B cell (primary cell): ENCODE data around the gene ARHGAP26. TPM values are rescaled to one million over a fixed set of nuclear protein-coding genes. Genes with fewer than 3 reads are reported as not detected.
A peak's percentile ranks its signal among the peaks of the same experiment; 100 is the strongest.
"Not testable (repeated sequence)": the region's sequence is repeated elsewhere in the genome, so short reads cannot be mapped to it uniquely, and the experiment has no call there.

Experiments used
- ATAC-seq: fragments of 200-7000 bp; cut with Tn5 transposase; one replicate; pipeline ENCODE4 v1.10.0; 2021; ENCODE audit warnings: low read depth, mild to moderate bottlenecking, moderate number of reproducible peaks, moderate library complexity
- CTCF ChIA-PET: fragments of 350-600 bp; sonication (Branson Sonifier 250); formaldehyde crosslinking; loops from one replicate; lab custom pipeline; 2021; ENCODE audit warnings: antibody characterized with exemption, inconsistent platforms; lab: Charles Lee
- POLR2A ChIA-PET: fragments of 350-600 bp; sonication (Branson Sonifier 250); formaldehyde crosslinking; loops from one replicate; lab custom pipeline; 2021; ENCODE audit warnings: antibody characterized with exemption; lab: Charles Lee
- DNase-seq: peaks from one replicate; pipeline ENCODE4 v3.0.0; 2013
- H2AFZ ChIP-seq: 2 replicates; pipeline ENCODE4 v1.6.1; 2012; ENCODE audit warnings: mild to moderate bottlenecking, low read depth, low read length; ENCODE audit not compliant: insufficient read depth, poor library complexity, severe bottlenecking
- H3K27ac ChIP-seq, 2 donors: 1 replicate in 1 of 2; 2 replicates in 1 of 2; pipeline ENCODE4 v1.5.1; 2012 to 2013; ENCODE audit warnings: low read length in 2 of 2, mild to moderate bottlenecking in 2 of 2, moderate library complexity in 1 of 2
- H3K27me3 ChIP-seq, 4 experiments: fragments of 200-600 bp in 1 of 4; sonication (generic) in 1 of 4; replicated peaks in 1 of 4; 1 replicate in 2 of 4; 2 replicates in 2 of 4; pipeline versions ENCODE4 v1.6.1 to v1.7.0; 2013 to 2016; ENCODE audit warnings: low read length in 3 of 4, mild to moderate bottlenecking in 2 of 4, mixed read lengths in 1 of 4, moderate library complexity in 1 of 4; ENCODE audit not compliant: insufficient read depth in 4 of 4, control insufficient read depth in 3 of 4; ENCODE audit errors: control extremely low read depth in 1 of 4
- H3K36me3 ChIP-seq, 2 experiments: replicated peaks in 1 of 2; 1 replicate in 1 of 2; 2 replicates in 1 of 2; pipeline versions ENCODE4 v1.6.1 to v1.7.1; 2013; ENCODE audit warnings: low read length in 1 of 2; ENCODE audit not compliant: insufficient read depth in 2 of 2, control insufficient read depth in 1 of 2; ENCODE audit errors: control extremely low read depth in 1 of 2, extremely low read depth in 1 of 2
- H3K4me1 ChIP-seq, 2 donors: fragments of 200-600 bp in 1 of 2; sonication (generic) in 1 of 2; 1 replicate in 1 of 2; 2 replicates in 1 of 2; pipeline versions ENCODE4 v1.5.1 to v1.6.1; 2013 to 2017; ENCODE audit warnings: low read length in 2 of 2; ENCODE audit not compliant: control insufficient read depth in 2 of 2, insufficient read depth in 2 of 2
- H3K4me2 ChIP-seq: replicated peaks from 2 replicates; pipeline ENCODE3; 2012; ENCODE audit warnings: mild to moderate bottlenecking, low read depth, low read length; ENCODE audit not compliant: poor library complexity, severe bottlenecking
- H3K4me3 ChIP-seq, 5 experiments: fragments of 200-600 bp in 1 of 5; sonication (generic) in 1 of 5; 1 replicate in 3 of 5; 2 replicates in 2 of 5; pipeline versions ENCODE4 v1.5.1 to v1.7.0; 2011 to 2016; ENCODE audit warnings: low read length in 4 of 5, mild to moderate bottlenecking in 4 of 5, low read depth in 2 of 5, control low read depth in 1 of 5, moderate library complexity in 1 of 5; ENCODE audit not compliant: insufficient read depth in 1 of 5; ENCODE audit errors: control extremely low read depth in 1 of 5, extremely low read depth in 1 of 5
- H3K79me2 ChIP-seq: fragments of 200-600 bp; sonication (generic); one replicate; pipeline ENCODE4 v1.6.0; 2016; ENCODE audit warnings: low read length; ENCODE audit not compliant: control insufficient read depth, insufficient read depth
- H3K9ac ChIP-seq: fragments of 200-600 bp; sonication (generic); 2 replicates; pipeline ENCODE4 v1.6.1; 2017; ENCODE audit warnings: mild to moderate bottlenecking, low read length, moderate library complexity
- H3K9me3 ChIP-seq, 3 donors: one replicate each; pipeline versions ENCODE4 v1.6.1 to v1.7.1; 2013; ENCODE audit warnings: low read length in 2 of 3; ENCODE audit not compliant: control insufficient read depth in 2 of 3, insufficient read depth in 1 of 3; ENCODE audit errors: control extremely low read depth in 1 of 3
- H4K20me1 ChIP-seq: 2 replicates; pipeline ENCODE4 v1.6.0; 2012; ENCODE audit warnings: mild to moderate bottlenecking, low read length; ENCODE audit not compliant: insufficient read depth, control insufficient read depth, poor library complexity, severe bottlenecking
- H3K27ac Mint-ChIP-seq: one replicate; pipeline ENCODE4 v1.8.0; 2021; ENCODE audit warnings: mixed read lengths
- H3K27me3 Mint-ChIP-seq: one replicate; pipeline ENCODE4 v1.8.0; 2021; ENCODE audit warnings: mixed read lengths
- H3K4me1 Mint-ChIP-seq: one replicate; pipeline ENCODE4 v1.8.0; 2021; ENCODE audit warnings: mixed read lengths
- H3K4me3 Mint-ChIP-seq: one replicate; pipeline ENCODE4 v1.8.0; 2021; ENCODE audit warnings: mixed read lengths
- H3K9me3 Mint-ChIP-seq: one replicate; pipeline ENCODE4 v1.8.0; 2022; ENCODE audit warnings: mixed read lengths; ENCODE audit not compliant: insufficient read depth
- CTCF ChIP-seq: fragments of 200-600 bp; IDR thresholded peaks from one replicate; pipeline ENCODE4 v1.8.0; 2022; ENCODE audit warnings: antibody characterized with exemption, mild to moderate bottlenecking
- EZH2 ChIP-seq: IDR thresholded peaks from 2 replicates; pipeline ENCODE4 v1.6.1; 2012; ENCODE audit warnings: borderline replicate concordance, low read depth, mild to moderate bottlenecking, moderate library complexity, low read length; ENCODE audit not compliant: insufficient read depth, poor library complexity, severe bottlenecking
- WGBS: methylation state at CpG from one replicate; pipeline ENCODE4 v1.1.5; 2013; ENCODE audit warnings: missing lambda C conversion rate; ENCODE audit not compliant: insufficient coverage; 5-methylcytosine and 5-hydroxymethylcytosine counted together
- intact Hi-C: fragments of 100-400 bp; cut with micrococcal nuclease; formaldehyde crosslinking; loops from one replicate; pipeline ENCODE4 v1.10.0; 2022
- polyA plus RNA-seq: library from polyadenylated mRNA; depleted of rRNA; stranded (reverse); fragments of >200 nt; gene quantifications from 2 replicates; pipeline ENCODE4 v1.2.3, GENCODE V29; 2012
- total RNA-seq, 2 donors: library from RNA; stranded (reverse); fragments of 120-200 nt in 1 of 2; gene quantifications; 1 replicate in 1 of 2; 2 replicates in 1 of 2; pipeline versions ENCODE4 v1.2.3 to v1.2.4, GENCODE V29; 2013 to 2022

ARHGAP26 gene
- total and polyA plus RNA-seq, 2 donors (not counting 1 experiment from before 2014, with no cell fraction given): 1.8 to 22.5 TPM

GRCh38 chr5:143094087-143094521, 323.9 kb downstream of the ARHGAP26 start:
- Mint-ChIP-seq H3K9me3 (no peaks in the 10 kb centered on the region), H3K27ac (no peak overlapping the region), H3K4me1 (no peaks in the 10 kb centered on the region), H3K4me3 (peak overlapping the region; percentile 57), H3K27me3 (no peaks in the 10 kb centered on the region)
- H3K27ac ChIP-seq: no peak overlapping the region
- intact Hi-C loops: no loop called here
- no peaks in the 10 kb centered on the region for H3K36me3 ChIP-seq
- H3K79me2 ChIP-seq: no peaks in the 10 kb centered on the region
- no peak overlapping the region for H3K9ac ChIP-seq
- peak overlapping the region in 1 of 5 experiments; percentile 34 for H3K4me3 ChIP-seq
- no peak for TF ChIP-seq EZH2
- TF ChIP-seq CTCF: peak; percentile 4
- POLR2A ChIA-PET: no interaction called here
- peak overlapping the region; percentile 48 for H3K4me2 ChIP-seq
- CTCF ChIA-PET: no interaction called here
- peak; percentile 56 for DNase-seq
- H4K20me1 ChIP-seq: no peaks in the 10 kb centered on the region
- whole genome bisulfite sequencing: 100% methylated on average over 9 of the region's 16 CpGs
- no peaks in the 10 kb centered on the region for H3K27me3 ChIP-seq
- no peak for ATAC-seq
- no peaks in the 10 kb centered on the region for H3K9me3 ChIP-seq
- peak overlapping the region; percentile 28 for H2AFZ ChIP-seq
- H3K4me1 ChIP-seq: peaks cover 0 to 9% of the 10 kb centered on the region in 2 donors

- H3K79me2 ChIP-seq, H3K9ac ChIP-seq, H3K36me3 ChIP-seq, H3K4me1 ChIP-seq, DNase-seq, H4K20me1 ChIP-seq, H3K27ac Mint-ChIP-seq, H3K27me3 ChIP-seq, intact Hi-C loops, POLR2A ChIA-PET, H3K27ac ChIP-seq, ATAC-seq, H3K9me3 Mint-ChIP-seq, CTCF ChIA-PET, H3K27me3 Mint-ChIP-seq, H3K9me3 ChIP-seq, H2AFZ ChIP-seq, H3K4me3 Mint-ChIP-seq, H3K4me1 Mint-ChIP-seq: not testable (repeated sequence)
- Histone ChIP-seq H3K4me2 (peak overlapping the region; percentile 48), H3K4me3 (peak overlapping the region in 1 of 5 experiments; percentile 34)
- WGBS: 83% methylated on average over 1 of the region's 3 CpGs
Measured at GRCh38 chr5:143094608-143095007, 324.4 kb downstream of the ARHGAP26 start.
